Aorta (tissue), 5 donors: ENCODE measurements around the gene BMP7. TPM values are rescaled to one million over a fixed set of nuclear protein-coding genes. Genes with fewer than 3 reads are reported as not detected.
"Not testable (repeated sequence)": the region's sequence is repeated elsewhere in the genome, so short reads cannot be mapped to it uniquely, and the experiment has no call there.

Experiments
- ATAC-seq: fragments of 200-7000 bp; cut with Tn5 transposase; one replicate; pipeline ENCODE4 v1.9.1; 2022; ENCODE audit warnings: moderate library complexity; ENCODE audit not compliant: low FRiP score
- DNase-seq, 2 donors: peaks; one replicate each; pipeline ENCODE4 v3.0.0-alpha.2; 2020
- H3K27ac ChIP-seq, 2 donors: one replicate each; pipeline ENCODE4 v1.5.1; 2013; ENCODE audit warnings: low read length in 2 of 2, mild to moderate bottlenecking in 2 of 2, moderate library complexity in 2 of 2, control low read depth in 1 of 2, inconsistent platforms in 1 of 2, low read depth in 1 of 2
- H3K27me3 ChIP-seq, 2 donors: one replicate each; pipeline ENCODE4 v1.6.1; 2013; ENCODE audit warnings: control low read depth in 1 of 2, low read length in 1 of 2, mild to moderate bottlenecking in 1 of 2, moderate library complexity in 1 of 2; ENCODE audit not compliant: insufficient read depth in 2 of 2, control insufficient read depth in 1 of 2
- H3K36me3 ChIP-seq, 2 donors: one replicate each; pipeline ENCODE4 v1.6.1; 2013; ENCODE audit warnings: control low read depth in 1 of 2, low read length in 1 of 2, mild to moderate bottlenecking in 1 of 2; ENCODE audit not compliant: insufficient read depth in 2 of 2, control insufficient read depth in 1 of 2
- H3K4me1 ChIP-seq, 2 donors: one replicate each; pipeline ENCODE4 v1.6.1; 2013; ENCODE audit warnings: low read length in 2 of 2, control low read depth in 1 of 2, mild to moderate bottlenecking in 1 of 2, moderate library complexity in 1 of 2; ENCODE audit not compliant: insufficient read depth in 2 of 2, control insufficient read depth in 1 of 2
- H3K4me3 ChIP-seq, 2 donors: one replicate each; pipeline ENCODE4 v1.5.1; 2013; ENCODE audit warnings: low read length in 2 of 2, control low read depth in 1 of 2, mild to moderate bottlenecking in 1 of 2
- H3K9me3 ChIP-seq: one replicate; pipeline ENCODE4 v1.6.1; 2013; ENCODE audit warnings: mild to moderate bottlenecking, low read length; ENCODE audit not compliant: control insufficient read depth
- WGBS, 2 donors: extraction: QIAGEN DNeasy Blood & Tissue Kit; methylation state at CpG; one replicate each; pipeline ENCODE4 v1.1.7; 2013; 5-methylcytosine and 5-hydroxymethylcytosine counted together
- intact Hi-C, 2 donors: fragments of 100-400 bp; cut with DNase I; formaldehyde crosslinking; loops; one replicate each; pipeline versions ENCODE4 v1.14.2 to v1.15.0; 2022
- polyA plus RNA-seq, 2 donors: library from polyadenylated mRNA; stranded (reverse); fragments of 200-250 nt; gene quantifications; one replicate each; pipeline ENCODE4 v1.2.3, GENCODE V29; 2013
- total RNA-seq, 2 donors: library from RNA; stranded (reverse); fragmentation: NEBNext Ultra II Directional; extraction: Animal tissue kit (Norgen Biotek cat#: 25700); gene quantifications; one replicate each; pipeline ENCODE4 v1.2.1, GENCODE V29; 2021
- donor health status: healthy with polysubstance abuse.
- donor health status: Bipolar disorder and iron deficiency.
- donor health status: DM: no; HTN: no; CAD: no.
- donor health status: DM: no; HTN: no; CAD: no.
- donor health status: DM: yes; HTN: yes; CAD: no.

The BMP7 gene
- total and polyA plus RNA-seq, 4 donors, result 0.52 to 1.0 TPM; not detected in 2

DNA sequence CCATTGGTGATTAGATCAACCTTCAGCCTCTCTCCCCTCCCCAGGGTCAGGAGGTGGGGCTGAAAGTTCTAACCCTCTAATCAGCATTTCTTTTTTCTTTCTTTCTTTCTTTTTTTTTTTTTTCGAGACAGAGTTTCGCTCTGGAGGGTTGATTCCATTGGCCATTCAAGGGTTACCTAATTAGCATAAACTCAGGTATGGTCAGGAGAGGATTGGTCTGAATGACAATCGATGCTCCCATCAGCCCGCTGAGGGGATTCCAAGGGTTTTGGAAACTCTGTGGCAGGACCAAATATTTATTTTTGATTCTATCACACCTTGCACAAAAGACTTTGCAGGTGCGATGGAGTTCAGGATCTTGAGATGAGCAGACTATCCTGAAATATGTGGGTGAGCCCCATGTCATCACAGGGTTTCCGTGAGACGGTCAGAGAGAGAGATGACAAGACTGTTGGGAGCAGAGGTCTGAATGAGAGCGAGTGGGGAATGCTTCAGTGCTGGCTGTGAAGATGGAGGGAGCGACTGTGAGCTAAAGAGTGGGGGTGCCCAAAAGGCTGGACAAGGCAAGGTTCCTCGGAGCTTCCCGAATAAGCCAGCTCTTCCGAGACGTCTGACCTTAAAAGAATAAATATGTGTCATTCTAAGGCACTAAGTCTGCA, 107.1 kb downstream of the BMP7 start:
- DNase-seq, result peak in 1 of 2 donors; percentile 6
- 40 to 45% methylated on average over 13 of the region's 13 CpGs for WGBS, 2 donors
- no peak for ATAC-seq
- no peak overlapping the region for H3K4me3 ChIP-seq
- no peaks in the 10 kb centered on the region for H3K4me1 ChIP-seq
- H3K9me3 ChIP-seq, result no peaks in the 10 kb centered on the region
- intact Hi-C loops, result no loop called here
- H3K36me3 ChIP-seq, result no peaks in the 10 kb centered on the region
- no peaks in the 10 kb centered on the region for H3K27me3 ChIP-seq
- H3K27ac ChIP-seq, result no peak overlapping the region

GRCh38 chr20:57158474-57158873, 108.0 kb downstream of the BMP7 start:
- no peak overlapping the region for H3K27ac ChIP-seq
- H3K9me3 ChIP-seq, result no peaks in the 10 kb centered on the region
- H3K4me3 ChIP-seq, result no peak overlapping the region
- ATAC-seq (no peak), DNase-seq (peak in 1 of 2 donors; percentile 62)
- intact Hi-C loops, result no loop called here
- no peaks in the 10 kb centered on the region for H3K36me3 ChIP-seq
- no peaks in the 10 kb centered on the region for H3K27me3 ChIP-seq
- H3K4me1 ChIP-seq, result no peaks in the 10 kb centered on the region
- 75 to 77% methylated on average over 7 of the region's 7 CpGs for WGBS, 2 donors

GRCh38 chr20:57157787-57158186, 108.7 kb downstream of the BMP7 start:
- H3K9me3 ChIP-seq, H3K4me3 ChIP-seq, H3K27me3 ChIP-seq, intact Hi-C loops, H3K36me3 ChIP-seq, DNase-seq, H3K4me1 ChIP-seq, ATAC-seq, H3K27ac ChIP-seq: not testable (repeated sequence)
- 64 to 69% methylated on average over 9 of the region's 9 CpGs for WGBS, 2 donors

- Histone ChIP-seq H3K9me3 (no peaks in the 10 kb centered on the region), H3K27me3 (no peaks in the 10 kb centered on the region), H3K36me3 (no peaks in the 10 kb centered on the region), H3K27ac (no peak overlapping the region), H3K4me3 (no peak overlapping the region), H3K4me1 (no peaks in the 10 kb centered on the region)
- peak in 1 of 2 donors; percentile 70 for DNase-seq
- WGBS, 2 donors, result 74 to 77% methylated on average over 13 of the region's 13 CpGs
- intact Hi-C loops, result no loop called here
- no peak for ATAC-seq
Observed at GRCh38 chr20:57157106-57157691, 109.2 kb downstream of the BMP7 start.

- Histone ChIP-seq H3K4me3 (no peak overlapping the region), H3K27ac (no peak overlapping the region), H3K36me3 (no peaks in the 10 kb centered on the region), H3K9me3 (no peaks in the 10 kb centered on the region), H3K4me1 (no peaks in the 10 kb centered on the region), H3K27me3 (no peaks in the 10 kb centered on the region)
- DNase-seq (peak in 1 of 2 donors; percentile 57), ATAC-seq (no peak)
- WGBS, 2 donors, result 75 to 76% methylated on average over 18 of the region's 18 CpGs
- intact Hi-C loops, result no loop called here
Observed at GRCh38 chr20:57156011-57156729, 110.3 kb downstream of the BMP7 start.

DNA sequence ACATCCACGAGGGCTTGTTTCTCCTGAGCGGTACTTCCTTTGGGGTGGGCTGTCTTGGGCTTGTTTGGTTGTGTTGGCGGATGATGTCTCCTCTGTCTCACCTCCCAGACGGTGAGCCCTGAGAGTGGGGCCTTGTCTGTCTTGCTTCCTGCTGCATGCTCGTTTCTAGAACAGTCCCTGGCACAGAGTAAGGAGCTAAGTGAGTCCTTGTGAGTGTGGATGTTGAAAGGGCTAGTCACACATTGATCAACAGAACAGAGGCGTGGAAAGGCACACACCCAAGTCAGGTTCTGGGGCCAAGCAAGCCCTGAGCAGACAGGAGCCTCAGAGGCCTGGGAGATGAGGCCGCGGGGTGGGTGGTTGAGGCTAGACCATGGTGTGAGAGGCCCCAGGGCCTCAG, 111.0 kb downstream of the BMP7 start:
- no peaks in the 10 kb centered on the region for H3K9me3 ChIP-seq
- no peaks in the 10 kb centered on the region for H3K27me3 ChIP-seq
- no peaks in the 10 kb centered on the region for H3K36me3 ChIP-seq
- H3K4me1 ChIP-seq, result no peaks in the 10 kb centered on the region
- H3K4me3 ChIP-seq, result no peak overlapping the region
- intact Hi-C loops, result no loop called here
- H3K27ac ChIP-seq, result no peak overlapping the region
- ATAC-seq (no peak), DNase-seq (peak in 1 of 2 donors; percentile 21)
- 57 to 62% methylated on average over 8 of the region's 8 CpGs for WGBS, 2 donors

DNA sequence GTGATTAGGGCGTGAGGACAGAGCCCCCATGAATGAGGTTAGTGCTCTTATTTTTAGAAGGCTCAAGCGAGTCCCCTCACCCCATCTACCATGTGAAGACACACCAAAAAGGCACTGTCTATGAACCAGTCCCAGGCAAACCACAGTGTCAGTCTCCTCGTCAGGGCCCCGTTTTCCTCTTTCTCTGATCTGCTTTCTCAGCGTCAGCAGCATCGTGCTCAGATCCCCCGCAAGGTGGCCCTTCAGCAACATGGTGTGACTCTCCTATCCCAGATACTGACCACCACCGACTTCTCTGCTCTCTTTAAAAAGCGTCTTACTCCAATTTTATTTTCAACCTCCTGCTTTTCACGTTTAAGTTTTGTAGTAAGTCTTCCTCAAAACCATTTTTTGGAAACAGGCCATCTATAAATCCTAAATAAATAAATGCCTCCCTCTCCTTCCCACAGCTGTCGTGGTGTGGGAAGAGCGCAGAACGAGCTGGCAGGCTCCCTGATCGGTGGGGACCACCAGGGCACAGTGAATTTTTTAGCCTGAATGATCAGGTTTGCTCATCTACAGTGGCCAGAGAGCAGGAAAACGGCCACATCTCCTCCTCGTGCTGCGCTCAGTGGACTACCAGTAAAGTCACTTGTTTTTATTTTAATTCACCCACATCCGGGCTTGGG, 113.1 kb downstream of the BMP7 start:
- no peak overlapping the region for H3K27ac ChIP-seq
- H3K4me3 ChIP-seq, result no peak overlapping the region
- H3K4me1 ChIP-seq, result no peaks in the 10 kb centered on the region
- intact Hi-C loops, result no loop called here
- DNase-seq (peak in 1 of 2 donors; percentile 43), ATAC-seq (no peak)
- H3K36me3 ChIP-seq, result no peaks in the 10 kb centered on the region
- 44 to 54% methylated on average over 18 of the region's 18 CpGs for WGBS, 2 donors
- no peaks in the 10 kb centered on the region for H3K9me3 ChIP-seq
- H3K27me3 ChIP-seq, result no peaks in the 10 kb centered on the region

DNA sequence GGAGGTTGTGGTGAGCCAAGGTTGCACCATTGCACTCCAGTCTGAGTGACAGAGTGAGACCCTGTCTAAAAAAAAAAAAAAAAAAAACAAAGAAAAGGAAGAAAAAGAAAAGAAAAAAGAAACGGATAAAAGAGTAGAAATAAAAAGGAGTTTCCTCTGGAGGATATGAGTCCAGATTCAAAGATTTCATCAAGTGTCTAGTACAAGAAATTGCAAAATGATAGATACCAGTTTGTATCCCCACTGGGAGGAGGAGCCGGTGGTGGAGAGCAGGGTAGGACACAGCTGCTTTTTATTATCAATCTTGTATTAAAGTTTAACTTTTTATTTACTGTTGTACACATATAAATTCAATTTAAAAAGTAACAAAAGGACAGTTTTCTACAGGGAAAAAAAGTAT, 113.9 kb downstream of the BMP7 start:
- Histone ChIP-seq H3K36me3 (no peaks in the 10 kb centered on the region), H3K4me3 (no peak overlapping the region), H3K9me3 (no peaks in the 10 kb centered on the region), H3K4me1 (no peaks in the 10 kb centered on the region), H3K27ac (no peak overlapping the region), H3K27me3 (no peaks in the 10 kb centered on the region)
- intact Hi-C loops, result no loop called here
- no peak for DNase-seq
- ATAC-seq, result no peak
- WGBS, 2 donors, result 38 to 42% methylated on average over 2 of the region's 2 CpGs
